AG09309 (cell line): ENCODE results near the gene BRIP1.

ENCODE experiments used
- DNase-seq: peaks from one replicate; pipeline ENCODE4 v3.0.0-alpha.2; 2010; ENCODE audit warnings: low read depth
- H3K4me3 ChIP-seq: 2 replicates; pipeline ENCODE4 v1.5.1; 2011; ENCODE audit warnings: mild to moderate bottlenecking, low read depth, low read length, moderate library complexity; ENCODE audit not compliant: control insufficient read depth
- TF ChIP-seq, protein P1 (sequence below): IDR thresholded peaks from 2 replicates; pipeline ENCODE4 v1.5.1; 2011; ENCODE audit warnings: mild to moderate bottlenecking, low read depth, low read length, inconsistent platforms; ENCODE audit not compliant: insufficient read depth, control insufficient read depth; ENCODE audit errors: missing control alignments

The BRIP1 gene

DNA sequence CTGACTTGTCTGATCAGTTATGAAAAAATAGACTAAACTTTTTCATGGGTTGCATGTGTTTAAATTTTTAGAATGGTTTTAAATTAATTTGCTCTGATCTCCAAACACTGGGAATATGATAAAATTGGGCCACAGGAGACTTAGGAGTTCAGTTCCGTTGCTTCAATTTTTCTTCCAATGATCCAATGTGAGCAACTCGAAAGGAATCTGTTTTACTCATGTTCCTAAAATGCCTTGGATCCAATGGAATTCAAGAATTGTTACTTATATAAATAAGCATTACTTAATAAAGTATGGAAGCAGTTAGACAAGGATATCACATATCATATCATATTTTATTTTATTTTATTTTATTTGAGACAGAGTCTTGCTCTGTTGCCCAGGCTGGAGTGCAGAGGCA, 216.3 kb downstream of the BRIP1 start:
- H3K4me3 ChIP-seq, result no peak overlapping the region
- no peak for DNase-seq
- TF ChIP-seq, protein P1, sequence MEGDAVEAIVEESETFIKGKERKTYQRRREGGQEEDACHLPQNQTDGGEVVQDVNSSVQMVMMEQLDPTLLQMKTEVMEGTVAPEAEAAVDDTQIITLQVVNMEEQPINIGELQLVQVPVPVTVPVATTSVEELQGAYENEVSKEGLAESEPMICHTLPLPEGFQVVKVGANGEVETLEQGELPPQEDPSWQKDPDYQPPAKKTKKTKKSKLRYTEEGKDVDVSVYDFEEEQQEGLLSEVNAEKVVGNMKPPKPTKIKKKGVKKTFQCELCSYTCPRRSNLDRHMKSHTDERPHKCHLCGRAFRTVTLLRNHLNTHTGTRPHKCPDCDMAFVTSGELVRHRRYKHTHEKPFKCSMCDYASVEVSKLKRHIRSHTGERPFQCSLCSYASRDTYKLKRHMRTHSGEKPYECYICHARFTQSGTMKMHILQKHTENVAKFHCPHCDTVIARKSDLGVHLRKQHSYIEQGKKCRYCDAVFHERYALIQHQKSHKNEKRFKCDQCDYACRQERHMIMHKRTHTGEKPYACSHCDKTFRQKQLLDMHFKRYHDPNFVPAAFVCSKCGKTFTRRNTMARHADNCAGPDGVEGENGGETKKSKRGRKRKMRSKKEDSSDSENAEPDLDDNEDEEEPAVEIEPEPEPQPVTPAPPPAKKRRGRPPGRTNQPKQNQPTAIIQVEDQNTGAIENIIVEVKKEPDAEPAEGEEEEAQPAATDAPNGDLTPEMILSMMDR, result no peak

DNA sequence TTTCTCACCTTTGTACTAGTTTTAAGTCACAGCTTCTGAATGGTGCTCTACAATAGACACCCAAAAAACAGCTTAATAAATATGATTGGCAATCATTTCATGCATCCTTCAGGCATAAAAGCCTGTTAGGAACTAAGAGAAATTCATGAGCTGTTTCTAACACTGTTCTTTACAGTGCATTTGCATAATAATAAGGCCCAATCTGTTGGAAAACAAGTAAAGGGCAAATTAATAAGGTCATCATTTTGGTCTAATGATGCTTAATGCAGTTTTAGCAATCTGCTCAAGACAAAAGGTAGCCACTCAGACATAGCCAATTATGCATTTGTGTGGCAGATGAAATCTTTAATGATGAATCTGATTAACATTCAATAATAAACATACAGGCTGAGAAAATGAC, 216.8 kb downstream of the BRIP1 start:
- H3K4me3 ChIP-seq, result no peak overlapping the region
- no peak for DNase-seq
- TF ChIP-seq, protein P1, result no peak

DNA sequence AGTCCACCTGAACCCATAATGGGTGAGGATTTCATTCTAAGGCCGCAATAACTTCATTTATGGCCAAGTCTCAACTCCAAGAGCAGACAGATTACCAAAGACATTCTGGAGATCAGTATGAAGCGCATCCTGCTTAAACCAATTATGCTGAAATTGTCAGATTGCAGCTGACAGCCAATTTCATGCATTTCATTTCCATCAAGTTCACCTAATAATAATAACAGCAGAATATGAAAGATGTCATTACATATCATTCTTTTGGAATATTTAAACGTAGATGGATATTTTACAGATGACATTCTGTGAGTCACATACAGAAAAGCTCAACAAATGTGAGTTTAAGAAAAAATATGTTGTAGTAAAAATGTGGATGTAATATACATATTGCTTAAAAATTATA, 217.4 kb downstream of the BRIP1 start:
- TF ChIP-seq, protein P1, result no peak
- DNase-seq, result no peak
- no peak overlapping the region for H3K4me3 ChIP-seq

DNA sequence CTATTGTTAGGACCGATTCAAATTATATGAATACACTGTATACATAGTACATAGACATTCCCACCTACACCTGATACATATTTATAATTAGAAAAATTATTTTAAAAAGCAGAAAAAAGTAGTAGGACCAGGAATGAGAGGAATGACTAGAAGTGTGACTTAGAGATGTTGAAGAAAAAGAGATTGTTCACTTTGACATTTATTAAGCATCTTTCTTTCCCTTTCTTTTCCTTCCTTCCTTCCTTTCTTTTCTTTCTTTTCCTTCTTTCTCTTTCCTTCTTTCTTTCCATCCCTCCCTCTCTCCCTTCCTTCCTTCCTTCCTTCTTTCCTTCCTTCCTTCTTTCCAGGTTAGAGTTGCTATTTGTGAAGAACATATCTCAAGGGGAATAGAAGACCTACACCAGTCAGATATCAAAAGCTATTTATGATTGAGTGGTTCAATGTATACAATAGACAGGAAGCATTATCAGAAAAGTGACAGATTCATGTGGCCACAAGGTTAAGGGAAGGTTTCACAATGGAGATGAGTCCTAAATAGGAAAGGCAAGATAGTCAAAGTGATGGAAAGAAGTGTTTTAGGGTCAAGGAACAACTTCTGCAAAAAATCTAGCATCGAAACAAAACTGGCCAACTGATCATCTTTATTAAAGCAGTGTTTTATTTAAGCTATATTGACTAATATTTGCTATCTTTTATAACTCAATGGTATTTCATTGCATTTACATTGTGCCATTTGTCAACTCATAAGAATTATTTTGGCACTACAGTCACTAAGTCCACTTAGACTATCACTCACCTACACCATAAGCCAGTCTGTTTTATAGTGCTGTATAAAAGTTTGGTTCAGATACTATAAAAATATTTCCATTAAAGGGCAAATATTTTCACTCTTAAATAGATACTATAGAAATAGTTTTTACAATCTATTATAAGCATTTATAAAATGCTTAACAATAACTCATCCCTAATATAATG, 218.2 kb downstream of the BRIP1 start:
- no peak for DNase-seq
- no peak overlapping the region for H3K4me3 ChIP-seq
- TF ChIP-seq, protein P1, result no peak

DNA sequence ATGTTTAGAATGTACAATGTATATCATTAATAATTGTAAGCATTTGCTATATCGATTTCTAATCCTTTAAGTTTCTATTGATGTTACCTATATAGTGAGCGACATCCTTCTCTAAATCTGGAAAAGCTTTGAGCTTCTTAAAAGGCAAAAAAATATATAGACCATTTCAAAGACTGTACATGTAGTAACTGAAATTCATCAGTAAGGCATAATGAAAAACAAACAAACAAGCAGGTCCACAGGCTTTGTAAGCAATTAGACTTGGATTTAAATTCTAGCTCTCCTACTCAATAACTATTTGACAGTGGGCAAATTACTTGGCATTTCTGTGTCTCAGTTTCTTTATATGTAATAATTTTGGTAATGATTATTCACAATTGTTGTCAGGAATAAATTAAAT, 220.6 kb downstream of the BRIP1 start:
- TF ChIP-seq, protein P1, result no peak
- H3K4me3 ChIP-seq, result no peak overlapping the region
- DNase-seq, result no peak

DNA sequence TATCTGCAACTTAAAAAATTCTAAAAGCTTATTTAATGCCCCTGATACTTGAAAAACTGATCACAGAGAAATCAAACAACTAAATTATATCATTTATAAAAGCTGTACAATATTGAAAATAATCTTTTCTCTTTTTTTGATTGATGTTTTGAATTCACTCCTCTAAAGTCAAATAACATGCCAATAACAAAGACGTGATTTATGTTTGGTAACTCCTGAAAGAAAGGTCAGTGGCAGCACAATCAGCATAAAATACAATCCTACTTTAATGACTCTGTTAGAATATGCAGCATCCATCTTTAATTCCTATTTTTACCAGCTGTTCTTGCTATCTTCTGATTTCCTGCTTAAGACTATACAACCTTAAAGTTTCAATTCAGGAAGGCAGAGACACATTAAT, 221.6 kb downstream of the BRIP1 start:
- TF ChIP-seq, protein P1, result no peak
- no peak overlapping the region for H3K4me3 ChIP-seq
- DNase-seq, result no peak

DNA sequence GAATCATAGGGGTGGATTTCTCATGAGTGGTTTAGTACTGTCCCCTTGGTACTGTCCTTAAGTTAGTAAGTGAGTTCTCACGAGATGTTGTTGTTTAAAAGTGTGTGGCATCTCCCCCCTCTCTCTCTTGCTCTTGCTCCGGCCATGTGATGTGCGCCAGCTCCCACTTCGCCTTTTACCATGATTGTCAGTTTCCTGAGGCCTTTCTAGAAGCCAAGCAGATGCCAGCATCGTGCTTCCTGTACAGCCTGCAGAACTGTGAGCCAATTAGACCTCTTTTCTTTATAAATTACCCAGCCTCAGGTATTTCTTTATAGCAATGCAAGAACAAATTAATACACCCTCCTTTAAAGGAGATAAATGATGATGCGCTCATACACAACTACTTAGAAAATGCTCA, 222.2 kb downstream of the BRIP1 start:
- TF ChIP-seq, protein P1, result no peak
- no peak for DNase-seq
- H3K4me3 ChIP-seq, result no peak overlapping the region
